Thymus (tissue), 11 donors: Measurements from ENCODE around the gene PTPRCAP. TPM values are rescaled to one million over a fixed set of nuclear protein-coding genes. Genes with fewer than 3 reads are reported as not detected.
A peak's percentile ranks its signal among the peaks of the same experiment; 100 is the strongest.

Experiments used
- DNase-seq, 9 donors: peaks; one replicate each; pipeline ENCODE4 v3.0.0-alpha.2; 2013; ENCODE audit warnings: low spot score in 9 of 9, low read depth in 6 of 9, missing footprints in 1 of 9
- H3K27ac ChIP-seq, 2 donors: one replicate each; pipeline ENCODE4 v1.5.1; 2013; ENCODE audit warnings: control low read depth in 1 of 2, low read depth in 1 of 2, low read length in 1 of 2, mild to moderate bottlenecking in 1 of 2, moderate library complexity in 1 of 2
- H3K27me3 ChIP-seq, 2 donors: one replicate each; pipeline ENCODE4 v1.5.1; 2013; ENCODE audit warnings: low read length in 1 of 2; ENCODE audit not compliant: control insufficient read depth in 2 of 2, insufficient read depth in 1 of 2
- H3K36me3 ChIP-seq, 2 donors: one replicate each; pipeline ENCODE4 v1.5.1; 2013; ENCODE audit warnings: low read length in 1 of 2, mild to moderate bottlenecking in 1 of 2, moderate library complexity in 1 of 2; ENCODE audit not compliant: control insufficient read depth in 2 of 2, insufficient read depth in 2 of 2
- H3K4me1 ChIP-seq, 2 donors: one replicate each; pipeline ENCODE4 v1.5.1; 2013; ENCODE audit warnings: low read length in 2 of 2; ENCODE audit not compliant: control insufficient read depth in 2 of 2, insufficient read depth in 2 of 2
- H3K4me3 ChIP-seq, 2 donors: one replicate each; pipeline ENCODE4 v1.5.1; 2013; ENCODE audit warnings: low read length in 2 of 2, control low read depth in 1 of 2, mild to moderate bottlenecking in 1 of 2
- H3K9me3 ChIP-seq, 2 donors: one replicate each; pipeline ENCODE4 v1.5.1; 2013; ENCODE audit warnings: low read length in 1 of 2, mild to moderate bottlenecking in 1 of 2; ENCODE audit not compliant: control insufficient read depth in 2 of 2, insufficient read depth in 1 of 2
- WGBS: extraction: QIAGEN DNeasy Blood & Tissue Kit; methylation state at CpG from one replicate; pipeline ENCODE4 v1.1.7; 2013; 5-methylcytosine and 5-hydroxymethylcytosine counted together
- polyA plus RNA-seq: library from polyadenylated mRNA; stranded (reverse); fragments of 200-250 nt; gene quantifications from one replicate; pipeline ENCODE4 v1.2.3, GENCODE V29; 2013
- total RNA-seq: library from RNA; stranded (reverse); fragments of 120-200 nt; gene quantifications from one replicate; pipeline ENCODE4 v1.2.4, GENCODE V29; 2013
- donor health status: healthy.

Gene PTPRCAP
- total and polyA plus RNA-seq, 2 donors: 151 to 198 TPM

GRCh38 chr11:67449116-67449844, 11.8 kb upstream of the PTPRCAP start:
- peak overlapping the region in 1 of 2 donors; percentile 1 for H3K27ac ChIP-seq
- H3K4me3 ChIP-seq: no peak overlapping the region
- no peaks in the 10 kb centered on the region for H3K36me3 ChIP-seq
- H3K4me1 ChIP-seq: peaks cover 20 to 48% of the 10 kb centered on the region in 2 donors
- DNase-seq: no peak
- H3K27me3 ChIP-seq: no peaks in the 10 kb centered on the region
- peaks cover 0 to 4% of the 10 kb centered on the region in 2 donors for H3K9me3 ChIP-seq
- 64% methylated on average over 9 of the region's 9 CpGs for WGBS

GRCh38 chr11:67448220-67448609, 10.7 kb upstream of the PTPRCAP start:
- DNase-seq: no peak

GRCh38 chr11:67445515-67445914, 8.0 kb upstream of the PTPRCAP start:
- WGBS: 88% methylated on average over 5 of the region's 5 CpGs
- Histone ChIP-seq H3K36me3 (peaks cover 4 to 8% of the 10 kb centered on the region in 2 donors), H3K27me3 (no peaks in the 10 kb centered on the region), H3K27ac (no peak overlapping the region), H3K9me3 (peaks cover 0 to 8% of the 10 kb centered on the region in 2 donors), H3K4me1 (peaks cover 36 to 65% of the 10 kb centered on the region in 2 donors), H3K4me3 (no peak overlapping the region)
- DNase-seq: no peak

More at GRCh38 chr11:67448220-67448609, 10.7 kb upstream of the PTPRCAP start:
- Histone ChIP-seq H3K27me3 (no peaks in the 10 kb centered on the region), H3K4me3 (no peak overlapping the region), H3K9me3 (peaks cover 0 to 4% of the 10 kb centered on the region in 2 donors), H3K4me1 (peaks cover 20 to 52% of the 10 kb centered on the region in 2 donors), H3K36me3 (no peaks in the 10 kb centered on the region), H3K27ac (no peak overlapping the region)
- WGBS: 99% methylated on average over 7 of the region's 7 CpGs

GRCh38 chr11:67442504-67443404, 5.3 kb upstream of the PTPRCAP start:
- 68% methylated on average over 45 of the region's 45 CpGs for WGBS
- H3K4me1 ChIP-seq: peaks cover 58 to 76% of the 10 kb centered on the region in 2 donors
- peaks cover 0 to 11% of the 10 kb centered on the region in 2 donors for H3K9me3 ChIP-seq
- H3K36me3 ChIP-seq: peaks cover 8 to 17% of the 10 kb centered on the region in 2 donors
- H3K4me3 ChIP-seq: peak overlapping the region; percentile 33 to 52
- peak in 1 of 9 donors; percentile 37 for DNase-seq
- peak overlapping the region; percentile 79 to 94 for H3K27ac ChIP-seq
- no peaks in the 10 kb centered on the region for H3K27me3 ChIP-seq

GRCh38 chr11:67441731-67442351, 4.4 kb upstream of the PTPRCAP start:
- Histone ChIP-seq H3K4me1 (peaks cover 58 to 81% of the 10 kb centered on the region in 2 donors), H3K27ac (peak overlapping the region; percentile 79 to 94)

GRCh38 chr11:67441098-67441563, 3.6 kb upstream of the PTPRCAP start:
- peak in 1 of 9 donors; percentile 14 for DNase-seq
- 96% methylated on average over 21 of the region's 21 CpGs for WGBS
- no peak overlapping the region for H3K4me3 ChIP-seq
- peaks cover 0 to 11% of the 10 kb centered on the region in 2 donors for H3K9me3 ChIP-seq
- H3K4me1 ChIP-seq: peaks cover 56 to 82% of the 10 kb centered on the region in 2 donors
- peaks cover 13 to 18% of the 10 kb centered on the region in 2 donors for H3K36me3 ChIP-seq
- peak overlapping the region; percentile 86 to 94 for H3K27ac ChIP-seq
- H3K27me3 ChIP-seq: no peaks in the 10 kb centered on the region

More at GRCh38 chr11:67441731-67442351, 4.4 kb upstream of the PTPRCAP start:
- no peak overlapping the region for H3K4me3 ChIP-seq
- 88% methylated on average over 28 of the region's 28 CpGs for WGBS
- DNase-seq: peak in 1 of 9 donors; percentile 69
- H3K36me3 ChIP-seq: peaks cover 8 to 17% of the 10 kb centered on the region in 2 donors
- H3K9me3 ChIP-seq: peaks cover 0 to 7% of the 10 kb centered on the region in 2 donors
- H3K27me3 ChIP-seq: no peaks in the 10 kb centered on the region

GRCh38 chr11:67440229-67441097, 3.0 kb upstream of the PTPRCAP start:
- Histone ChIP-seq H3K27me3 (no peaks in the 10 kb centered on the region), H3K4me1 (peaks cover 56 to 82% of the 10 kb centered on the region in 2 donors), H3K27ac (peak overlapping the region; percentile 86 to 94), H3K36me3 (peaks cover 20 to 25% of the 10 kb centered on the region in 2 donors), H3K9me3 (peaks cover 0 to 11% of the 10 kb centered on the region in 2 donors), H3K4me3 (no peak overlapping the region)
- WGBS: 84% methylated on average over 17 of the region's 17 CpGs
- DNase-seq: peak in 1 of 9 donors; percentile 24
